AG04450 (cell line): ENCODE data around the gene TRAF3IP1. TPM values are rescaled to one million over a fixed set of nuclear protein-coding genes. Genes with fewer than 3 reads are reported as not detected.
"Not testable (repeated sequence)": the region's sequence is repeated elsewhere in the genome, so short reads cannot be mapped to it uniquely, and the experiment has no call there.

Source experiments
- CTCF ChIA-PET: fragments of 300-600, 350-600 bp; formaldehyde crosslinking; extraction: SDS; loops from one replicate; lab custom pipeline; 2022; ENCODE audit warnings: antibody characterized with exemption, inconsistent platforms; lab: Charles Lee
- POLR2A ChIA-PET: fragments of 350-600 bp; formaldehyde crosslinking; extraction: SDS; loops from one replicate; lab custom pipeline; 2021; ENCODE audit warnings: antibody characterized with exemption, inconsistent platforms; lab: Yijun Ruan, JAX
- DNase-seq: peaks from one replicate; pipeline ENCODE4 v3.0.0-alpha.2; 2011; ENCODE audit warnings: low read depth, low spot score
- H3K27ac ChIP-seq: one replicate; pipeline ENCODE4 v1.5.1; 2012; ENCODE audit warnings: low read depth, low read length, control low read depth
- H3K27me3 ChIP-seq: one replicate; pipeline ENCODE4 v1.6.0; 2012; ENCODE audit warnings: low read length; ENCODE audit not compliant: control insufficient read depth, insufficient read depth
- H3K4me3 ChIP-seq: 2 replicates; pipeline ENCODE4 v1.5.1; 2011; ENCODE audit warnings: mild to moderate bottlenecking, low read depth, low read length, control low read depth
- H3K9me3 ChIP-seq: 2 replicates; pipeline ENCODE4 v1.5.1; 2012; ENCODE audit warnings: low read length; ENCODE audit not compliant: control insufficient read depth, insufficient read depth
- polyA plus RNA-seq: library from polyadenylated mRNA; depleted of rRNA; stranded (reverse); fragments of >200 nt; gene quantifications from 2 replicates; pipeline ENCODE4 v1.2.3, GENCODE V29; 2011
- TF ChIP-seq, protein P1 (sequence below): IDR thresholded peaks from 2 replicates; pipeline ENCODE4 v1.5.1; 2011; ENCODE audit warnings: low read depth, low read length, control low read depth, inconsistent platforms

TRAF3IP1 gene
- polyA plus RNA-seq, 1 experiment, result 5.9 TPM

- ChIA-PET CTCF (no interaction called here), POLR2A (no interaction called here)
- no peak overlapping the region for H3K27ac ChIP-seq
- H3K4me3 ChIP-seq, result no peak overlapping the region
- DNase-seq, result no peak
- H3K27me3 ChIP-seq, result no peaks in the 10 kb centered on the region
- peaks cover 5% of the 10 kb centered on the region; the same call in 1 of the 2 replicates for H3K9me3 ChIP-seq
- TF ChIP-seq, protein P1, sequence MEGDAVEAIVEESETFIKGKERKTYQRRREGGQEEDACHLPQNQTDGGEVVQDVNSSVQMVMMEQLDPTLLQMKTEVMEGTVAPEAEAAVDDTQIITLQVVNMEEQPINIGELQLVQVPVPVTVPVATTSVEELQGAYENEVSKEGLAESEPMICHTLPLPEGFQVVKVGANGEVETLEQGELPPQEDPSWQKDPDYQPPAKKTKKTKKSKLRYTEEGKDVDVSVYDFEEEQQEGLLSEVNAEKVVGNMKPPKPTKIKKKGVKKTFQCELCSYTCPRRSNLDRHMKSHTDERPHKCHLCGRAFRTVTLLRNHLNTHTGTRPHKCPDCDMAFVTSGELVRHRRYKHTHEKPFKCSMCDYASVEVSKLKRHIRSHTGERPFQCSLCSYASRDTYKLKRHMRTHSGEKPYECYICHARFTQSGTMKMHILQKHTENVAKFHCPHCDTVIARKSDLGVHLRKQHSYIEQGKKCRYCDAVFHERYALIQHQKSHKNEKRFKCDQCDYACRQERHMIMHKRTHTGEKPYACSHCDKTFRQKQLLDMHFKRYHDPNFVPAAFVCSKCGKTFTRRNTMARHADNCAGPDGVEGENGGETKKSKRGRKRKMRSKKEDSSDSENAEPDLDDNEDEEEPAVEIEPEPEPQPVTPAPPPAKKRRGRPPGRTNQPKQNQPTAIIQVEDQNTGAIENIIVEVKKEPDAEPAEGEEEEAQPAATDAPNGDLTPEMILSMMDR, result no peak
These were observed 7.4 kb downstream of the TRAF3IP1 start for GRCh38 chr2:238327751-238328150.

DNA sequence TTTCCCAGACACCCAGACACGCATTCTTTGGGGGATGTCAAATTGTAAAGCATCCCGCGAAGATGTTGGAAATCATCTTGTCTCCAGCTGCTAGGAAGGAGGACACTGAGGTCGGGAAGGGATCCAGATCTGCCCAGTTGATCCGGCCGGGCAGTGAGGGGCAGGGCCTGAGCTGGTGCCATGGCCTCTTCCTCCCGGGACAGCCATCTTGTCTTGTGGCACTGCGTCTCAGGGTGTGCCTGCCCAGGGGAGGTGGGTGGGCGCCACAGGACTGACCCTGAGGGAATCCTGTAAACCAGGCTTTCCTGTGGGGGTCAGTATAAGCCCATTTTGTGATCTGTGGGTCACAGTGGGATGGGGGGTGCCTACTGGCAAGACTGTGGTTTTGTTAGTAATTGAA is 10.1 kb downstream of the TRAF3IP1 start:
- CTCF ChIA-PET, result no interaction called here

GRCh38 chr2:238331916-238332315 is 11.6 kb downstream of the TRAF3IP1 start:
- no peak overlapping the region for H3K27ac ChIP-seq
- POLR2A ChIA-PET, result no interaction called here
- no peak for DNase-seq
- TF ChIP-seq, protein P1, result no peak
- H3K4me3 ChIP-seq, result no peak overlapping the region
- CTCF ChIA-PET, result no interaction called here
- H3K27me3 ChIP-seq, result no peaks in the 10 kb centered on the region
- H3K9me3 ChIP-seq, result peaks cover 4% of the 10 kb centered on the region; the same call in 1 of the 2 replicates

More for the DNA sequence above, 10.1 kb downstream of the TRAF3IP1 start:
- Histone ChIP-seq H3K4me3 (no peak overlapping the region), H3K9me3 (peaks cover 5% of the 10 kb centered on the region; the same call in 1 of the 2 replicates), H3K27ac (no peak overlapping the region), H3K27me3 (no peaks in the 10 kb centered on the region)
- TF ChIP-seq, protein P1, result no peak
- POLR2A ChIA-PET, result no interaction called here
- DNase-seq, result no peak

GRCh38 chr2:238334885-238335284 is 14.6 kb downstream of the TRAF3IP1 start:
- ChIA-PET CTCF (no interaction called here), POLR2A (no interaction called here)
- DNase-seq, result no peak
- H3K9me3 ChIP-seq, result no peaks in the 10 kb centered on the region
- no peaks in the 10 kb centered on the region for H3K27me3 ChIP-seq
- H3K27ac ChIP-seq, result no peak overlapping the region
- H3K4me3 ChIP-seq, result no peak overlapping the region
- TF ChIP-seq, protein P1, result no peak

DNA sequence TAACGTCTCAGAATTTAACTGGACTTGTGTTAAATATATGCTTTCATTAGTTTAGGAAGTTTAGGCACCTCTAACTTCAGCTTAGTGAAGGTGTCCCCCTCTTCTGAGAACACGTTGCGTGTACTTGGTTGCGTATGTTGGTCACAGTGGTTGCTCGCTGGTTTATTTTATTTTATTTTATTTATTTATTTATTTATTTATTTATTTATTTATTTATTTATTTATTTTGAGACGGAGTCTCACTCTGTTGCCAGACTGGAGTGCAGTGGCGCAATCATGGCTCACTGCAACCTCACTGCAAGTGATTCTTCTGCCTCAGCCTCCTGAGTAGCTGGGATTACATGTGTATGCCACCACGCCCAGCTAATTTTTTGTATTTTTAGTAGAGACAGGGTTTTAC is 15.3 kb downstream of the TRAF3IP1 start:
- H3K9me3 ChIP-seq, CTCF ChIA-PET, H3K27me3 ChIP-seq, DNase-seq, H3K4me3 ChIP-seq, H3K27ac ChIP-seq, POLR2A ChIA-PET: not testable (repeated sequence)

DNA sequence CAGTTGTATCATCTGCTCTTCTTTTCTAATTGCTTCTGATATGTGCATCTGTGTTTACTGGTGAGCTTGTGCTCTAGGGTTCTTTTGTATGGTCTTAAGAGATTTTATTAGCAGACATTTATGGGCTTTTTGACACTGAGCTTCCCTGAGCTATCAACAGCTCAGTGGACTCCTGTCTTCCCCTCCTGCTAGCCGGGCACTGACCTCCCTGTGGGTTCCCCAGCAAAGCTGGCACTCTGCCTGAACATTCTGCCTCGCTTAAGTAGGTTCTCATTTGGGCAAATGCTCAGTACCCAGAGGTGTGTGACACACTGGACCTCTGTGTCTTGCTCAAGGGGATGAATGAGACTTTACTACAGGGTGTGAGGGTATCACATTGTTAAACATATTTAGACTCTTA is 15.8 kb downstream of the TRAF3IP1 start:
- H3K4me3 ChIP-seq, result no peak overlapping the region
- no peaks in the 10 kb centered on the region for H3K27me3 ChIP-seq
- ChIA-PET CTCF (no interaction called here), POLR2A (no interaction called here)
- H3K27ac ChIP-seq, result no peak overlapping the region
- no peaks in the 10 kb centered on the region for H3K9me3 ChIP-seq
- TF ChIP-seq, protein P1, result no peak
- DNase-seq, result no peak
